Measurements from ENCODE around the gene LIG4.

Gene LIG4

DNA sequence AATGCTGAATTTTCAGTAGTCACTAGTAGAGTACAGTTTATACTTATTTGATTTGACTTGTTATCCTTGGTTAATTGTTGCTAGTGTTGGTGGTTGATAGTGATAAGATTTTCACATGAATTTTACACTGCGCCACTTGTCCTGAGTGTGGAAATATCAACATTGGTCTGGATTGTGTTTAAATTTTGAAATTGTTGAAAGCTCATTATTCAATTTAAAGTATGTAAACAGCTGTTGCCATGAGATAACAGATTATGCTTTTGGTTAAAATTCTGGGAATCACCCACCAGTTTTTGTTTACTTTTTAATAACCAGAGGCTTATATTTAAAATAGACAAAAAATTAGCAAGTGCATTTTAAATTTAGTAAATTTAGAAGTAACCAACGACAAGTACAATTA lies 41.9 kb upstream of the LIG4 start (continued):
- TF ChIP-seq ZNF280D (tag by site-specific recombination; IDR thresholded peaks at IDR 0.05) (no peak), ZBTB20 (tag by site-specific recombination; IDR thresholded peaks at IDR 0.05) (no peak), GLI4 (tag by site-specific recombination; IDR thresholded peaks at IDR 0.05) (no peak), ZNF114 (tag by site-specific recombination; IDR thresholded peaks at IDR 0.05) (no peak)
- TF ChIP-seq, protein P1, sequence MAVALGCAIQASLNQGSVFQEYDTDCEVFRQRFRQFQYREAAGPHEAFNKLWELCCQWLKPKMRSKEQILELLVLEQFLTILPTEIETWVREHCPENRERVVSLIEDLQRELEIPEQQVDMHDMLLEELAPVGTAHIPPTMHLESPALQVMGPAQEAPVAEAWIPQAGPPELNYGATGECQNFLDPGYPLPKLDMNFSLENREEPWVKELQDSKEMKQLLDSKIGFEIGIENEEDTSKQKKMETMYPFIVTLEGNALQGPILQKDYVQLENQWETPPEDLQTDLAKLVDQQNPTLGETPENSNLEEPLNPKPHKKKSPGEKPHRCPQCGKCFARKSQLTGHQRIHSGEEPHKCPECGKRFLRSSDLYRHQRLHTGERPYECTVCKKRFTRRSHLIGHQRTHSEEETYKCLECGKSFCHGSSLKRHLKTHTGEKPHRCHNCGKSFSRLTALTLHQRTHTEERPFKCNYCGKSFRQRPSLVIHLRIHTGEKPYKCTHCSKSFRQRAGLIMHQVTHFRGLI (tag by site-specific recombination; IDR thresholded peaks at IDR 0.05) = no peak

DNA sequence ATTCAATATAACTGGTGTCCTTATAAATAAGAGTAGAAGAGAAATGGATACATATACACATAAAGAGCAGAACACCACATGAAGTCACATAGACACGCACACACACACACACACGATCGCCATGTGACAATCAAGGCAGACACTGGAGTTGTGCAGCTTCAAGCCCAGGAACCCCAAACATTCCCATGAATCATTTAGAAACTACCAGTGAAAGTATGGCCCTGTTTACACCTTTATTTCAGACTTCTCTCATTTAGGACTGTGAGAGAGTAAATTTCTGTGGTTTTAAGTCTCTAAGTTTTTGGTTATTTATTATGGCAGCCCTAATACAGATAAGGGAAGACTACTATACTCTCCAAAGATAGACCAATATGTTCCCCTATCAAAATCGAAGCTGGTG lies 33.8 kb upstream of the LIG4 start:
- Histone ChIP-seq H3K4me1 (ENCODE audit: control insufficient read depth, insufficient read depth, low read length) (no peaks in the 10 kb centered on the region), H3K9me3 (ENCODE audit: control insufficient read depth, insufficient read depth, low read depth, low read length) (no peaks in the 10 kb centered on the region), H3K36me3 (ENCODE audit: control insufficient read depth in 2 of 2, insufficient read depth in 1 of 2, low read length in 2 of 2) (no peaks in the 10 kb centered on the region), H3K27ac (ENCODE audit: extremely low read depth, low read depth, low read length) (no peak overlapping the region), H3K4me3 (ENCODE audit: low read depth, low read length) (no peak overlapping the region)
- CTCF ChIA-PET = interaction anchor here (1.2 kb wide), 1 partner anchor 22 kb away, joined by 3 read pairs; no protein-coding TSS in a partner anchor
- POLR2A ChIA-PET = no interaction called here
- TF ChIP-seq ZBTB8A (tag by site-specific recombination; IDR thresholded peaks at IDR 0.05) (no peak), ZNF571 (tag by site-specific recombination; IDR thresholded peaks at IDR 0.05) (no peak), OVOL3 (tag by site-specific recombination; IDR thresholded peaks at IDR 0.05) (no peak), HOXD13 (CRISPR knock-in tag; IDR thresholded peaks at IDR 0.05; ENCODE audit: borderline replicate concordance) (no peak), GLIS1 (tag by site-specific recombination; IDR thresholded peaks at IDR 0.05) (no peak), ZNF404 (tag by site-specific recombination; IDR thresholded peaks at IDR 0.05) (no peak), ZNF623 (tag by site-specific recombination; IDR thresholded peaks at IDR 0.05) (no peak), GFI1B (tag by site-specific recombination; IDR thresholded peaks at IDR 0.05) (no peak), ZBTB7A (tag by site-specific recombination; IDR thresholded peaks at IDR 0.05; ENCODE audit: low read depth) (no peak), ZNF747 (tag by site-specific recombination; IDR thresholded peaks at IDR 0.05) (no peak), ZNF529 (tag by site-specific recombination; IDR thresholded peaks at IDR 0.05; ENCODE audit: insufficient replicate concordance) (no peak), ZNF140 (tag by site-specific recombination; IDR thresholded peaks at IDR 0.05) (no peak)
- TF ChIP-seq, protein P2, sequence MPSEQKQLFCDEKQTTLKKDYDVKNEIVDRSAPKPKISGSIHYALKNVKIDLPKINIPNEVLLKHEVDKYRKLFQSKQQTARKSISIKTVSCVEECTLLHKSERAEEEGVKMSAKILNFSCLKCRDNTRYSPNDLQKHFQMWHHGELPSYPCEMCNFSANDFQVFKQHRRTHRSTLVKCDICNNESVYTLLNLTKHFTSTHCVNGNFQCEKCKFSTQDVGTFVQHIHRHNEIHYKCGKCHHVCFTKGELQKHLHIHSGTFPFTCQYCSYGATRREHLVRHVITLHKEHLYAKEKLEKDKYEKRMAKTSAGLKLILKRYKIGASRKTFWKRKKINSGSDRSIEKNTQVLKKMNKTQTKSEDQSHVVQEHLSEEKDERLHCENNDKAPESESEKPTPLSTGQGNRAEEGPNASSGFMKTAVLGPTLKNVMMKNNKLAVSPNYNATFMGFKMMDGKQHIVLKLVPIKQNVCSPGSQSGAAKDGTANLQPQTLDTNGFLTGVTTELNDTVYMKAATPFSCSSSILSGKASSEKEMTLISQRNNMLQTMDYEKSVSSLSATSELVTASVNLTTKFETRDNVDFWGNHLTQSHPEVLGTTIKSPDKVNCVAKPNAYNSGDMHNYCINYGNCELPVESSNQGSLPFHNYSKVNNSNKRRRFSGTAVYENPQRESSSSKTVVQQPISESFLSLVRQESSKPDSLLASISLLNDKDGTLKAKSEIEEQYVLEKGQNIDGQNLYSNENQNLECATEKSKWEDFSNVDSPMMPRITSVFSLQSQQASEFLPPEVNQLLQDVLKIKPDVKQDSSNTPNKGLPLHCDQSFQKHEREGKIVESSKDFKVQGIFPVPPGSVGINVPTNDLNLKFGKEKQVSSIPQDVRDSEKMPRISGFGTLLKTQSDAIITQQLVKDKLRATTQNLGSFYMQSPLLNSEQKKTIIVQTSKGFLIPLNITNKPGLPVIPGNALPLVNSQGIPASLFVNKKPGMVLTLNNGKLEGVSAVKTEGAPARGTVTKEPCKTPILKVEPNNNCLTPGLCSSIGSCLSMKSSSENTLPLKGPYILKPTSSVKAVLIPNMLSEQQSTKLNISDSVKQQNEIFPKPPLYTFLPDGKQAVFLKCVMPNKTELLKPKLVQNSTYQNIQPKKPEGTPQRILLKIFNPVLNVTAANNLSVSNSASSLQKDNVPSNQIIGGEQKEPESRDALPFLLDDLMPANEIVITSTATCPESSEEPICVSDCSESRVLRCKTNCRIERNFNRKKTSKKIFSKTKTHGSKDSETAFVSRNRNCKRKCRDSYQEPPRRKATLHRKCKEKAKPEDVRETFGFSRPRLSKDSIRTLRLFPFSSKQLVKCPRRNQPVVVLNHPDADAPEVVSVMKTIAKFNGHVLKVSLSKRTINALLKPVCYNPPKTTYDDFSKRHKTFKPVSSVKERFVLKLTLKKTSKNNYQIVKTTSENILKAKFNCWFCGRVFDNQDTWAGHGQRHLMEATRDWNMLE (tag by site-specific recombination; conservative IDR thresholded peaks at IDR 0.05; ENCODE audit: low read depth) = no peak

Measured in HEK293 (cell line).